ENCODE measurements around the gene DENND1A.

- TF ChIP-seq CTCF (IDR thresholded peaks at IDR 0.05) (no peak), POLR2AphosphoS5 (IDR thresholded peaks at IDR 0.05) (no peak)
Observed at GRCh38 chr9:123654994-123655637, 274.8 kb downstream of the DENND1A start.
